CD4-positive, alpha-beta T cell treated with Interferon alpha-2 for 1 hour (primary cell): ENCODE results near the gene FUT2.
"Not testable (repeated sequence)": the region's sequence is repeated elsewhere in the genome, so short reads cannot be mapped to it uniquely, and the experiment has no call there.

Experiments used
- DNase-seq, 2 donors: peaks; one replicate each; pipeline ENCODE4 v3.0.0-alpha.2; 2020 to 2022

The FUT2 gene

DNA sequence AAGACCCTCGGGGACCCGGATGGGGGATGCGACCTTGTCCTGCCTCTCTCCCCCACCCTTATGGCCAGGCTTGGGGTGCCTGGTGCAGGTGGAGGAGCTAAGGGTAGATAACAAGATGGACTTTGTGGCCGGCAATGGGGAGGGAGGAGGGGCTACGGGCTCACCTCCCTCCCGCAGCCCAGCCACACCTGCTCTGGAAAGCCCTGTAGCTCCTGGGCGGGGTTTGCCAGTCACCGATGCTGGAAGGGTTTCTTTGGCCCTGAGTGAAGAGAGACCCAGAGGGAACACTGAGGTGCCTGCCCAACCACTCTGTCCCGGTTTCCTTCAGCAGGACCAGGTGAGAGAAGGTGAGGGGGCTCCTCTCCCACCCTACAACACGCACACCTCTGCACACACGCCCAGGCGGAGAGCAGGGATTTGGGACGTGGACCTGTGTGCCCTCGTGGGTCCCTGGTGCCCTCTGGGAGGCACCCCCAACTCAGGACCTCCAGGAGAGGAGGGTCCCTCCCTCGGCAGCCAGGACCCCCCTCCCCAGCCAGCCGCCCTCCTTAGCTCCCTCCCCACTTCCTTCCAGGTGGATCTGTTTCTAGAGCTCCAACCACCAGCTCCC is at the start of gene FUT2:
Gene FUT2 (plus strand): TSS at position 229 of the 610 bp plus-strand sequence. CDS start 6,986 bp downstream, outside the sequence.
- no peak for DNase-seq

DNA sequence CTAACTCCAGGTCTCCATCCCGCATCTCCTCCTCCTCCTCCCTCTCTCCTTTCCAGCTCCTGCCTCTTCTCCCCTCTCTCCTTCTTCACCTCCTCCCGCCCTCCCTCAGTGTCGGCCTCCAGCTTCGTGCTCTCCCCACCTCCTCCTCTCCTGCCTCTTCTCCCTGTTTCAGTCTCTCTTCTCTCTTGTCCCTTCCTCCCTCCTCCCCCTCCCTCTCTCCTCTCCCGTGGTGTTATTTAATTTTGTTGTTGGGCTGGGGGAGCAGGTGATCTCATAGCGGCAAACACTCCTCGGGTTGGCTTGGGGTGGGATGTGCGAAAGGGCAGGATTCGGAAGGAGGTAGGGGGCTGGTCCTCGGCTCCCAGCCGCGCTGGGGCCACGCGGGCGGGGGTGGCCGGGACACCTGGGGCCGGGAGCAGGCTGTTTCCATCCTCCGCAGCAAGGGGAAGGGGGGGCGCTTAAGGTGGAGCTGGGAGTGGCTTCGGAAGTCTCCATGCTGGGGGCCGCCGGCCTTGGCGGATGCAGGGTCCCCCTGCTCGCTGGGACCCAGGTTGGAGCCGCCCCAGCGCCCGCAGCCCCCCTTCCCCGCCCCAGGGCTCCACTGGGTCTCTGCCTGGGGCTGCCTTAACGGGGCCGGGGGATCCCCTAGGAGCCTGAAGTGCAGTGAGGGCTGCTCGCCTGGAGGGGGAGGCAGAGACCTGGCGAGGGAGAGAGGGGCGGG is 49.6 kb upstream of the FUT2 start, which contains the start of gene CA11:
Gene CA11 (minus strand): TSS at position 187 of the 721 bp plus-strand sequence. CDS start 555 bp downstream, outside the sequence.
- DNase-seq = peak; percentile 91 to 95

DNA sequence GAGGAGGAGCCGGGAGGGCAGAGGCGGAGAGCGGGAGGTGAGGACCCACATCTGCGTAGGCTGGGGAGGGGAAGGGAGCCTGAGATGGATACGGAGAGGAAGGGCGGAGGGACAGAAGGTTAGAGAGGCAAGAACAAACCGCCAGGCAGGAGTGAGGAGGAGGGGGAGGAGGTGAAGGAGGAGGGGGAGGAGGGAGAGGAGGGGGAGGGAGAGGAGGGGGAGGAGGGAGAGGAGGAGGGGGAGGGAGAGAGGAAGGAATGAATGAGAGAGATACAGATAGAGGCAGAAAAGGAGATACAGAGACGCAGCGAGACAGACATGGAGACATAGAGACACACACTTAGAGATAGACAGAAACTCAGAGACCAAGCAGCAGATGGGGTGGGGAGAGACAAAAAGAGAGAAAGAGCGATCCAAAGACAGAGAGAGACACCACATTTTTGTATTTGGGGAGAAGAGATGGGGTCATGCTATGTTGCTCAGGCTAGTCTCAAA is 49.0 kb upstream of the FUT2 start:
- no peak for DNase-seq

DNA sequence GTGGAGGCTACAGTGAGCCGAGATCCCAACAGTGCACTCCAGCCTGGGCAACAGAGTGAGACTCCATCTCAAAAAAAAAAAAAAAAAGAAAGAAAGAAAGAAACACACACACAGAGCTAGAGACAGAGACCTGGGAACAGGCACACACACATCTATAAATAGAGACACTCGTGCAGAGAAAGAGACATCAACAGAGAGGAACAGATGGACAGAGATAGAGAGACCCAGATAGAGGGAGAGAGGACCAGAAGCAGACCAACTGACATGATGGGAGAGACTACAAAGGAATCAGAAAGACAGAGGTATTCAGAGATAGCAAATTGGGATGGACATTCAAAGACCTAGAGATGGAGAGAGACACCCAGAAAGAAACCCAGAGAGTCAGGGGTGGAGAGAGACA is 47.6 kb upstream of the FUT2 start:
- no peak for DNase-seq

DNA sequence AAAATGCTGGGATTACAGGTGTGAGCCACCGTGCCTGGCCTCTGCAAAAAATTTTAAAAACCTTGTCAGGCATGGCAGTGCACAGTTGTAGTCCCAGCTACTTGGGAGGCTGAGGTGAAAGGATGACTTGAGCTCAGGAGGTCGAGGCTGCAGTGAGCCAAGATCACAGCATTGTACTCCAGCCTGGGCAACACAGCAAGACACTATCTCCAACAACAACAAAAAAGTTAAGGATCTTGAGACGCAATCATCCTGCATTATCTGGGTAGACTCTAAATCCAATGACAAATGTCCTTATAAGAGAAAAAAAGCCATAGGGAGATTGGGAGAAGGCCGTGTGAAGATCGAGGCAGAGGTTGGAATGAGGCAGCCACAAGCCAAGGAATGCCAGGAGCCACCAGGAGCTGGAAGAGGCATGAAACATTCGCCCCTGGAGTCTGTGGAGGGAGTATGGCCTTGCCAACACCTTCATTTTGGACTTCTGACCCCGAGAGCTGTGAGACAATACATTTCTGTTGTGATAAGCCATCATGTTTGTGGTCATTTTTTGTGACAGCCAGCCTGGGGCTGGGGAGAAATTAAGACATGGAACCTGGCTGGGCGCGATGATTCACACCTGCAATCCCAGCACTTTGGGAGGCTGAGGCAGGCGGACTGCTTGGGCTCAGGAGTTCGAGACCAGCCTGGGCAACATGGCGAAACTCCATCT is 44.6 kb upstream of the FUT2 start:
- no peak for DNase-seq

DNA sequence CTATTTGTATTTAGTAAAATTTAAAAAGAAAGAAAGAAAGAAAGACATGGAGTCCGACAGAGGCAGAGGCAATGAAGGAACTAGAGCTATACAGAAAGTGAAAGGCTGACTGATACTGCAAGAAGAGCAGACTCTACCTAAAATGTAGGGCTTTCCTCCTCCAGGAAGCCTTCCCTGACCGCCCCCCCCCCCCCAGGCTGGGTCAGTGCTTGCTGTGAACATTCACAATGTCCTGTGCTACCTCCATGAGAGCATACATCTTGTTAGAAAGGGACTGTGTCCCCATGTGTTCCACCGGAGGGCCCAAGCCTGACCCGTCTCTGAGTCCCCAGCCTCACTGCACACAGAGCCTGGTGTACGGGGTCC is 44.1 kb upstream of the FUT2 start:
- DNase-seq = no peak

DNA sequence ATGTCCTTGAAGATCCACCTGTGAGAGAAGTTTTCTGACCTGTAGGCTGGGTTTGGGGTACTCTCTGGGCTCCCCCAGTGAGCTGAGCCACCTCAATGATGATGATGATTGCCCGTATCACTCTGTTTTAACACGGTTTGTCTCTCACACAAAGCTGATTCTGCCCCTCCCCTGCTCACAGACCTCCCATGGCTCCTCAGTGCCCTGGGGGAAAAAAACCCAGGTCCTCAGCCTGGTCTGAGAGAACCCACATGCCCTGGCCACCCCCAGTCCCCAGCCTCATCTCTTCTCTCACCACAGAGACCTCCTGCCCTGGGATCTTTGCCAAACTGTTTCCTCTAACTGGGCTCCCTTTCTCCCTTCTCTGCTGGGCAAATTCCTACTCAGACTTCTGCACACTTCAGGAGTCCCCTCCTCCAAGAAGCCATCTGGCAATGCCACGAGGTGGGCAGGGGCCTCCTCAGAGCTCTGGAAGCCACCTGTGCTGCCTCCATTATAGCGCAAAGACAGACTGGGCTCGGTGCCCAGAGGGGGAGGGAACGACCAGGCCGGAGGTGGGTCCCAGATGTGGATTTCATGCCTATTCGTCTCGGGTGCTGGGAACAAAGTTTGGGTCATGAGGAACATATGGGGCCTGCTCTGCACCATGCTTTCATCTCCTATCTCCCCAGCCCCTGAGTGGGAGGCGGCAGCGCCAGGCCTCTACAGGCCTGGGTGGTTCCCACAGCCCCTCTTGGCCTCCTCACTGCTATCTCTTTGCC is 41.3 kb upstream of the FUT2 start:
- DNase-seq = no peak

DNA sequence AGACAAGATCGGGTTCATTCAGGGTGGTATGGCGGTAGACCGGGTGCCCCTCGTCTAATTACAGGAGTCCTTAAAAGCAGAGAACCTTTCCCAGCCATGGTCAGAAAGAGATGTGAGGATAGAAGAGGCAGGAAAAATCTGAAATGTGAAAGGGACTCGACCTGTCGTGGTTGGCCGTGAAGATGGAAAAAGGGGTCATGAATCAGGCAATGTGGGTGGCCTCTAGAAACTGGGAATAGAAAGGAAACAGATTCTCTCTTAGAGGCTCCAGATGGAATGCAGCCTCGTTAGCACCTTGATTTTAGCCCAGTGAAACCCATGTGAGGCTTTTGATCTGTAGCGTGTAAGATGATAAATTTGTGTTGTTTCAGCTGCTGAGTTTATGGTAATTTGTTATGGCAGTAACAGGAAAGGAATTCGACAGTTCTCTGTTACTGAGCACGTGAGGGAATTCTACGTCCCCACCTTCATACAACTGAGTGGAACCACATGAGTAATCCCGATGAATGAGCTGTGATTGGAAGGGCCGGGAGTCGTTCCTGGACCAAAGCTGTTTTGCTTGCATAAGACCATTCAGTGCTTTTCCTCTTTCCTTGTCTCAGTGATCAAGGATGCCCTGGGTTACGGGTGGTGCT is 38.8 kb upstream of the FUT2 start:
- DNase-seq = no peak

DNA sequence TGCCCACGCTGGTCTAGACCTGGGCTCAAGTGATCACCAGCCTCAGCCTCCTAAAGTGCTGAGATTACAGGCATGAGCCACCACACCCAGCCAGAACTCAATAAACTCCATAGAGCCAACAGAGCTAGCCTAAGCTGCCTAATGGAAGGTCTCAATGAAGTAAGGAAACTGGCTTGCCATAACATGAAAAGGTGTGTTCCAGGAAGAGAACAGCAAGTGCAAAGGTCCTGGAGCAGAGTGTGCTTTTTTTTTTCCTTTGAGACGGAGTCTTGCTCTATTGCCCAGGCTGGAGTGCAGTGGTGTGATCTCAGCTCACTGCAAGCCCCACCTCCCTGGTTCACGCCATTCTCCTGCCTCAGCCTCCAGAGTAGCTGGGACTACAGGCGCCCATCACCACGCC is 37.9 kb upstream of the FUT2 start:
- not testable (repeated sequence) for DNase-seq

DNA sequence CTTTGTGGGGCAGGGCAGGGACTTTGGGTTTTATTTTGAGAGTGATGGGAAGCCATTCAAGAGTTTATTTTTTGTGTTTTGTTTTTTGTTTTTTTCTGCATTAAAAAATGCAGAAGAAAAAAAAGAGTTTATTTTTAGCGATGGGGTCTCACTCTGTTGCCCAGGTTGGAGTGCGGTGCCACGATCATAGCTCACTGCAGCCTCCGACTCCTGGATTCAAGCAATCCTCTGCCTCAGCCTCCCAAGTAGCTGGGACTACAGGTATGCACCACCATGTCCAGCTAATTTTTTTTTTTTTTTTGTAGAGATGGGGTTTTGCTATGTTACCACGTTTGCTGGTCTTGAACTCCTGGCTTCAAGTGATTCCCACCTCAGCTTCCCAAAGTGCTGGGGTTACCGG is 37.3 kb upstream of the FUT2 start:
- no peak for DNase-seq

DNA sequence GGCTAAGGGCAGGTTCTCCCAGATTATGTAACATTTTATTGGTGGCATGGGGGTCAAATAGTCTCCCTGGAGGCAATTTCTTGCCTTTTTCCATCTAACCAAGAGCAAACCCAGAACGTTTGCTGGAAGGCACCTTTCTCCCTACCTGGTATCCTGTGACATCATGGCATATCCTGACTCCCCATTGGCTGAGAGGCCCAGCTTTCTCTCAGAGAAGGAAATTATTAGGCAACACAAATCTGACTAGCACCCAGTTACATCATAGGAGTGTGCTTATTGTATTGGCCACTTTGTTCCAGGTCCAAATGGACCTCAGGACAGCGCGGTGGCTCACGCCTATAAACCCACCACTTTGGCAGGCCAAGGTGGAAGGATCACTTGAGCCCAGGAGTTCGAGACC is 36.0 kb upstream of the FUT2 start:
- DNase-seq = peak in 1 of 2 donors; percentile 36

DNA sequence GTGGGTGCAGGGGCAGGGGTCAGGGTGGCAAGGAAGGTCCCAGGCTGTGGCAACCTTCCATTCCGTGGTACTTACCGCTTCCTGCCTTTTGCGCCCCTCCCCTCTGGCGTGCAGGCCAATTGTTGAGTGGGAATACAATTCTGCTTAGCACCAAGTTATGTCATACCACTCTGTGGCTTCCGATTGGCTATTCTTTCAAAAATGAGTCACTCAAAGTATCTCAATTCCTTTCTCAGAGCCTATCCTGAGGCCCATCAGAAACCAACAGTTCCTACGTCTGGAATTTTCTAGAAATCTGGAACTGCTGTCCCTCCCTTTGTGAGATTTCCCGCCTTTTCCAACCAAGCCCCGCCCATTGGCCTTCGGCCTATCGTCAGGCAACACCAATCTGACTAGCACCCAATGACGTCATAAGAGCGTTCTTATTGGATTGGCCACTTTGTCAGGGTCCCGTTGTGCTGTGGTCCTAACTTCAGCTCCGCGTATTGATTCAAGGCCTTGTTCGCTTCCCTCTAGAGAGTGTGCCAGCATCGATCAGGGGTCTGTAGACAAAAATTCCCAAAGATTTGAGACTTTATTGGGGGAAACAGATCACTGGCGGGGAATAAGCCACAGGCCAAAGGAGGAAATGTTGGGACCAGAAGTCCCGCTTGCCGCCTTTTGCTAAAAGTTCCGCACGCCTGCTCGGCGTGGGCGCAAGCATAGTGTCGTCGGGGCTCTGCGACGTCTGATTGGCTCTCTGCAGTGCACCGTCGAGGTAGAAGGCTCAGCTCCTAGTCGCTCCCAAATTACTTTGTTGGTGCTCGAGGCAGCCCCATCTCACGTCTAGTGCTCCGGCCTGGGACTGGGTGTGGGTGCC is 34.7 kb upstream of the FUT2 start:
- peak; percentile 86 to 91 for DNase-seq

DNA sequence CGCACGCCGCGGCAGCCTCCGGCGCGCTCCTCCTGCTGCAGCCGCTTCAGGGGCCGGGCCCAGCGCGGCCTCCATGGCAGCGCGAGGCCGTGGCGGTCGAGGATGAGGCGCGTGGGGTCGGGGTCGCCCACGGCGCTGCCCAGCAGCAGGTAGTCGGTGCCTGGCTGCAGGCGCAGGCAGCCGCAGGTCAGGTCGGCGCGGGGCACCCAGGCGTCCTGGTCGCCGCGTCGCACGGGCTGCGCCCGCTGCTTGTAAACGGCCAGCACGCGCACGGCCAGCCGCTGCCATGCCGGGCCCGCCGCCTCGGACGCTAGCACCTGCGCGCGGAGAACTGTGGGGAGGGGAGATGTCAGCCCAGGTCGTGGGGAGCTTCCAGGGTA is 34.1 kb upstream of the FUT2 start:
- no peak for DNase-seq

DNA sequence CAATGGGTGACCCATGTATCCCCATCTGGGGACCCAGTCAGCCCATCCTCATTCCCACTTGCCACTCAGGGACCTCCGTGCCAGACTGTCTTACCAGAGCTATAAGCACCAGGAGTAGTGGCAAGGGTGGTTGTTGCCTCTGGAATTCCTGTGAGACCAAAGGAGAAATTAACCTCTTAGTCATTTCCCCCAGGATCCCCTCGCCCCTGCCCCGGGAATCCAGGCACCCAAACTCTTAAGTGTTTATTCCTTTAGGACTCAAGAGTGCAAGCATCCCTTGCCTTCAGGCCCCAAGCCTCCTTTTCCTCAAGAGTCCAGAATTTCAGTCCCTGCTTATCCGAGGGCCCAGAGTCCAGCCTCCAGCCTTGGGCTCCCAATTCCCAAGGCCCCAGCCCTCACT is 32.1 kb upstream of the FUT2 start:
- DNase-seq = no peak

DNA sequence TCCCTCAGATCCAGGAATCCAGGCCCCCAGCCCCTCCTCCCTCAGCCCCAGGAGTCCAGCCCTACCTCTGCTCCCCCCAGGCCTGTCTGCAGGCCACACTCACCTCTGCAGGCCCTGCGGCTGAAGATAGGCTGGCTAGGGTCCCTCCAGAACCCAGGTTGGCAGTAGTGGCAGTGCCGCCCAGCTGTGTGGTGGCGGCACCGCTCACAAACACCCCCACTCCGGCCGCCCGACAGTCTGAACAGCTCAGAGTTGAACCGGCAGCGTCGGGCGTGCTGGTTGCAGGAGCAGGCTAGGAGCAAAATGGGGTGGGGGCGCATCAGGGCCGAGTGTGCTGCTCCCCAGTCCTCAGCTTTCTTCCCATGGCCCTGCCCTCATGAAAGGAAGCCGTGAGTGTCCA is 31.3 kb upstream of the FUT2 start:
- DNase-seq = no peak

DNA sequence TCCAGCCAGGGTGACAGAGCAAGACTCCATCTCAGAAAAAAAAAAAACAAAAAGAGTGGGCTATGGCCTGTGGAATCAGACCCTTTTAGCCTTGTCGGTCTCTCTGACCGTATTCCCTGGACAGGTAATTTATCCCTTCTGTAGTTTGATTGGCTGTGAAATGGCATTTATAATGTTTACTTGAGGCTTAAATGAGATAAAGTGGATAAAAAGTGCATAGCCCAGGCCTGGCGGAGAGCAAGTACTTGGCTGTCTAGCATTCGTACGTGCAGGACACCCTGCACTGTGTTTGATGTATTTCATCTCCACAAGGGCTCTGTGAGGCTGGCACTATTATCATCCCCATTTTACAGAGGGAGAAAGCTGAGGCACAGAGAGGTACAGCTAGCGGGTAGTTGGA is 30.0 kb upstream of the FUT2 start:
- DNase-seq = no peak

DNA sequence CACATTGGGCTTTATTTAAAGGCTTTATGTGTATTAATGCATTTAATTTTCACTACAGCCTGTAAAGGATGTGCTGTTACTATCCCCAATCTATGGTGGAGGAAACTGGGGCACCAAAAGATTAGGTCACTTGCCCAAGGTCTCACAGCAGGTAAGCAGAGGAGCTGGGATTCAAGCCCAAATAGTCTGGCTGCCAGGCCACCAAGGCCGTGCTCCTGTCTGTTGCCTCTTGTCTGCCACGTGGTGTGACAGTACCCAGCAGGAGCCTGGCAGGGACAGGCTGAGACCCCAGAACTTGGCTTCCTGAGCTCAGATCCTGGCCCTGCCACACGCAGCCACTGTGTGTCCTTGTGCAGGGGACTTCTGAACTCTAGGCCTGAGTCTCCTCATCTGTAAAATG is 27.4 kb upstream of the FUT2 start:
- DNase-seq = no peak

DNA sequence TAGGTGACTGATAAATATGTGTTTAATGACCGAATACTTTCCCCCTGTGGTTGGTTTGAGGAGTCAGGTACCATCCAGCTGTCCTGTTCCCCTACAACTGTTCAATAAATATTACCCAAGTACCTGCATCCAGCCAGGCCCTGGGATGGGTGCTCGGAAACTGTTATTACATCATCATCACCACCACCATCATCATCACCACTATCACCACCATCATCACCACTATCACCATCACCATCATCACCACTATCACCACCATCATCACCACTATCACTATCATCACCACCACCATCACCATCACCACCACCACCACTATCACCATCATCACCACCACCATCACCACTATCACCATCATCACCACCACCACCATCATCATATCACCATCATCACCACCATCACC is 27.0 kb upstream of the FUT2 start:
- DNase-seq = no peak

DNA sequence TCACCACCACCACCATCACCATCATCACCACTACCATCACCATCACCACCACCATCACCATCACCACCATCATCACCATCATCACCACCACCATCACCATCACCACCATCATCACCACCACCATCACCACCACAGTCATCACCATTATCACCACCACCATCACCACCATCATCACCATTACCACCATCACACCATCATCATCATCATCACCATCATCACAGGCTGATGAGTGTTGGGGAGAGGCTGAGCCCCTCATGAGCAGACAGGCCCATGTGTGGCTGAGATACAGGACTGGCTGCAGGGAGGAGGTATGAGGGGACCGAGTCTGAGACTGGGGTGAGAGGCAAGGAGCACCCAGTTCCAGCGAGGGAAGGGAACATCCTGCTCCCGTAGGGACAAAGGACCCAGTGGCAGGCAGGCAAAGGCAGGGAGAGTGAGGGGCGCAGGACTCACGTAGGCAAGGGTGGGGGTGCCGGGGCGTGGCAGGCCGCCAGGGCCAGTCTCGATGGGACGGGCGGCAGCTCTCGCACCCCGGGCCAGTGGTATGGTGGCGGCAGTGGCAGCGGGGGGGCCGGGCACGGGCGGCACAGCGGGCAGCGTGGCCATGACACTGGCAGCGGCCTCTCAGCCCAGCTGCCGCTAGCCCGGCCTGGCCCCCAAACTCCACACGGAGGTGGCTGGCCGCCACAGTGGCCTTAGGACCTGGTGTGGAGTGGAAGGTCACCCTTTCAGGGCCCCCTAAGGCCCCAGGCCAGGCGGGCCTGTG is 25.7 kb upstream of the FUT2 start:
- DNase-seq = no peak

DNA sequence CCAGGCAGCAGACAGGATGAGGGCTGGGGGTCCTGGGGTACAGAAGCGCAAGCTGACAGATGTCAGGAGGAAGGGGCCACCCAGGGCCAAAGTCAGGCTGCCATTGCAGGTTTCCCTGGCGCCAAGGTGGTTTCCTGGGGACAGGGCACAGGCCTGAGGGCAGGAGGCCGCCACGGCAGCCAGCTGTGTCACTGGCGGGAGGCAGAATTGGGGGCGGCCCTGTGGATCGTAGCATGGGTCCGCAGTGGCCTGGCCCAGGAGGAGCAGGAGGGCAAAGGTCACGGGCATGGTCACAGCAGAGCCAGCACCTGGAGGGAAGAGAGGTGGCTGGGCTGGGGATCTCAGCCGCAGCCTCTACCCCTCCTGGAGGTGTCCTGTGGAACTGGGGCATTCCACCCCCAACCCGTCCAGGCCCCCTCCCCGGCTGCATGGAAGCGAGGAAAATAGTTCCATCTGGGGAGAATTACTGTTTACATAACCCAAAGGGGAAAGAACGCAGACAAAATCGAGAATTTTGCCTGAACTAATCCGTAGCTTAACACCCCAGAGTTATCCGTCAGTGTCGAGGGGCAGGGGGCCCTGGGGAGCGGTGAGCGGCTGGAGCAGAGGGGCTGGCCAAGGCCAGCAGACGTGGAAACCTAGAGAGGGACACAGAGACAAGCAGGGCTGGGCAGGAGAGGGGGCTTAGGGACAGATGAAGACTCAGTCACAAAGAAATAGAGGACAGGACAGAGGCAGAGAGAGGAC is 24.9 kb upstream of the FUT2 start:
- DNase-seq = no peak
